Activated CD4-positive, alpha-beta T cell treated with anti-CD3 and anti-CD28 coated beads for 36 hours (primary cell): ENCODE results near the gene DCLK1. TPM values are rescaled to one million over a fixed set of nuclear protein-coding genes. Genes with fewer than 3 reads are reported as not detected.
"Not testable (repeated sequence)": the region's sequence is repeated elsewhere in the genome, so short reads cannot be mapped to it uniquely, and the experiment has no call there.

Source experiments
- ATAC-seq: fragments of 200-7000 bp; cut with Tn5 transposase; one replicate; pipeline ENCODE4 v1.10.0; 2021; ENCODE audit warnings: mild to moderate bottlenecking, moderate library complexity
- CTCF ChIA-PET: fragments of 350-600 bp; sonication (Branson Sonifier 250); formaldehyde crosslinking; loops from one replicate; lab custom pipeline; 2021; ENCODE audit warnings: antibody characterized with exemption; lab: Charles Lee
- POLR2A ChIA-PET: fragments of 350-600 bp; sonication (Branson Sonifier 250); formaldehyde crosslinking; loops from one replicate; lab custom pipeline; 2021; ENCODE audit warnings: antibody characterized with exemption, inconsistent platforms; lab: Charles Lee
- DNase-seq: peaks from one replicate; pipeline ENCODE4 v3.0.0-alpha.2; 2020
- H3K27ac Mint-ChIP-seq: one replicate; pipeline ENCODE4 v1.8.0; 2021; ENCODE audit warnings: mixed read lengths
- H3K27me3 Mint-ChIP-seq: one replicate; pipeline ENCODE4 v1.8.0; 2021; ENCODE audit warnings: mixed read lengths
- H3K36me3 Mint-ChIP-seq: one replicate; pipeline ENCODE4 v1.8.0; 2021; ENCODE audit warnings: low read depth, mixed read lengths
- H3K4me1 Mint-ChIP-seq: one replicate; pipeline ENCODE4 v1.8.0; 2021; ENCODE audit warnings: mixed read lengths
- H3K4me3 Mint-ChIP-seq: one replicate; pipeline ENCODE4 v1.8.0; 2021; ENCODE audit warnings: mild to moderate bottlenecking, moderate library complexity, mixed read lengths
- H3K9me3 Mint-ChIP-seq: one replicate; pipeline ENCODE4 v1.8.0; 2021; ENCODE audit warnings: low read depth, mixed read lengths
- intact Hi-C, 2 experiments: fragments of 100-400 bp; cut with DNase I in 1 of 2; cut with micrococcal nuclease in 1 of 2; formaldehyde crosslinking; loops; one replicate each; pipeline versions ENCODE4 v1.14.2 to v1.15.1; 2022 to 2024; cut with DNase I, micrococcal nuclease
- total RNA-seq, 2 experiments: library from RNA; stranded (reverse); gene quantifications; one replicate each; pipeline ENCODE4 v1.2.3, GENCODE V29; 2021

Gene DCLK1
- total RNA-seq, 2 experiments from 2014 or later, result not detected

- H3K27me3 Mint-ChIP-seq, result no peaks in the 10 kb centered on the region
- intact Hi-C loops, result no loop called here
- DNase-seq (no peak), ATAC-seq (no peak)
- peaks cover 2% of the 10 kb centered on the region for H3K9me3 Mint-ChIP-seq
- POLR2A ChIA-PET, result no interaction called here
- H3K27ac Mint-ChIP-seq, result no peak overlapping the region
- CTCF ChIA-PET, result interaction anchor here (1.0 kb wide), 1 partner anchor 653 kb away, joined by 3 read pairs; no protein-coding TSS in a partner anchor
- no peak overlapping the region for H3K4me3 Mint-ChIP-seq
- no peaks in the 10 kb centered on the region for H3K4me1 Mint-ChIP-seq
- H3K36me3 Mint-ChIP-seq, result no peaks in the 10 kb centered on the region
These were observed 48.4 kb downstream of the DCLK1 start for GRCh38 chr13:36082806-36083205.

GRCh38 chr13:36082396-36082795, 48.8 kb downstream of the DCLK1 start:
- POLR2A ChIA-PET, result no interaction called here
- intact Hi-C loops, result no loop called here
- ATAC-seq, result no peak
- CTCF ChIA-PET, result interaction anchor here (1.0 kb wide), 1 partner anchor 654 kb away, joined by 3 read pairs; no protein-coding TSS in a partner anchor
- Mint-ChIP-seq H3K27me3 (no peaks in the 10 kb centered on the region), H3K4me3 (no peak overlapping the region), H3K27ac (no peak overlapping the region), H3K4me1 (no peaks in the 10 kb centered on the region), H3K9me3 (peaks cover 2% of the 10 kb centered on the region), H3K36me3 (no peaks in the 10 kb centered on the region)
- no peak for DNase-seq

GRCh38 chr13:36076211-36076610, 55.0 kb downstream of the DCLK1 start:
- H3K4me3 Mint-ChIP-seq, result no peak overlapping the region
- ATAC-seq, result no peak
- ChIA-PET CTCF (no interaction called here), POLR2A (no interaction called here)
- intact Hi-C loops, result no loop called here
- H3K27ac Mint-ChIP-seq, result no peak overlapping the region
- H3K4me1 Mint-ChIP-seq, result no peaks in the 10 kb centered on the region
- DNase-seq, result no peak
- H3K27me3 Mint-ChIP-seq, result no peaks in the 10 kb centered on the region
- no peaks in the 10 kb centered on the region for H3K9me3 Mint-ChIP-seq
- no peaks in the 10 kb centered on the region for H3K36me3 Mint-ChIP-seq

GRCh38 chr13:36074659-36075058, 56.5 kb downstream of the DCLK1 start:
- Mint-ChIP-seq H3K36me3 (no peaks in the 10 kb centered on the region), H3K27ac (no peak overlapping the region), H3K4me3 (no peak overlapping the region), H3K4me1 (no peaks in the 10 kb centered on the region), H3K27me3 (no peaks in the 10 kb centered on the region), H3K9me3 (no peaks in the 10 kb centered on the region)
- ChIA-PET POLR2A (no interaction called here), CTCF (interaction anchor here (1.0 kb wide), 1 partner anchor 9 kb away, joined by 3 read pairs; no protein-coding TSS in a partner anchor)
- DNase-seq (no peak), ATAC-seq (no peak)
- intact Hi-C loops, result no loop called here

GRCh38 chr13:36072152-36072935, 58.8 kb downstream of the DCLK1 start:
- DNase-seq (no peak), ATAC-seq (no peak)
- H3K4me1 Mint-ChIP-seq, result no peaks in the 10 kb centered on the region
- no peaks in the 10 kb centered on the region for H3K9me3 Mint-ChIP-seq
- ChIA-PET POLR2A (no interaction called here), CTCF (interaction anchor here (0.8 kb wide), 1 partner anchor 52 kb away, joined by 3 read pairs; no protein-coding TSS in a partner anchor)
- H3K27ac Mint-ChIP-seq, result no peak overlapping the region
- intact Hi-C loops, result no loop called here
- no peaks in the 10 kb centered on the region for H3K36me3 Mint-ChIP-seq
- no peaks in the 10 kb centered on the region for H3K27me3 Mint-ChIP-seq
- H3K4me3 Mint-ChIP-seq, result no peak overlapping the region

GRCh38 chr13:36070504-36071192, 60.5 kb downstream of the DCLK1 start:
- H3K4me1 Mint-ChIP-seq, DNase-seq, POLR2A ChIA-PET, ATAC-seq, H3K4me3 Mint-ChIP-seq, H3K27me3 Mint-ChIP-seq, H3K27ac Mint-ChIP-seq, H3K9me3 Mint-ChIP-seq, intact Hi-C loops, H3K36me3 Mint-ChIP-seq: not testable (repeated sequence)
- CTCF ChIA-PET, result interaction anchor here (1.0 kb wide), 1 partner anchor 10 kb away, joined by 3 read pairs; no protein-coding TSS in a partner anchor

GRCh38 chr13:36069881-36070366, 61.3 kb downstream of the DCLK1 start:
- DNase-seq (no peak), ATAC-seq (no peak)
- no peak overlapping the region for H3K27ac Mint-ChIP-seq
- POLR2A ChIA-PET, result no interaction called here
- no peaks in the 10 kb centered on the region for H3K4me1 Mint-ChIP-seq
- no peaks in the 10 kb centered on the region for H3K9me3 Mint-ChIP-seq
- intact Hi-C loops, result no loop called here
- no peak overlapping the region for H3K4me3 Mint-ChIP-seq
- CTCF ChIA-PET, result no interaction called here
- H3K36me3 Mint-ChIP-seq, result no peaks in the 10 kb centered on the region
- no peaks in the 10 kb centered on the region for H3K27me3 Mint-ChIP-seq

GRCh38 chr13:36068991-36069390, 62.2 kb downstream of the DCLK1 start:
- Mint-ChIP-seq H3K9me3 (no peaks in the 10 kb centered on the region), H3K4me3 (no peak overlapping the region), H3K4me1 (no peaks in the 10 kb centered on the region), H3K27ac (no peak overlapping the region), H3K27me3 (no peaks in the 10 kb centered on the region), H3K36me3 (no peaks in the 10 kb centered on the region)
- DNase-seq, result no peak
- intact Hi-C loops, result no loop called here
- ChIA-PET CTCF (no interaction called here), POLR2A (no interaction called here)
- ATAC-seq, result no peak

- no peaks in the 10 kb centered on the region for H3K4me1 Mint-ChIP-seq
- H3K27me3 Mint-ChIP-seq, result no peaks in the 10 kb centered on the region
- no peak for DNase-seq
- no peak overlapping the region for H3K4me3 Mint-ChIP-seq
- POLR2A ChIA-PET, result no interaction called here
- no peaks in the 10 kb centered on the region for H3K36me3 Mint-ChIP-seq
- CTCF ChIA-PET, result no interaction called here
- no peak overlapping the region for H3K27ac Mint-ChIP-seq
- no peaks in the 10 kb centered on the region for H3K9me3 Mint-ChIP-seq
- intact Hi-C loops, result no loop called here
- ATAC-seq, result no peak
These were observed 62.6 kb downstream of the DCLK1 start for GRCh38 chr13:36068566-36068965.

- Mint-ChIP-seq H3K27me3 (no peaks in the 10 kb centered on the region), H3K4me1 (no peaks in the 10 kb centered on the region), H3K27ac (no peak overlapping the region), H3K4me3 (no peak overlapping the region), H3K36me3 (no peaks in the 10 kb centered on the region), H3K9me3 (no peaks in the 10 kb centered on the region)
- no peak for DNase-seq
- CTCF ChIA-PET, result no interaction called here
- intact Hi-C loops, result no loop called here
- no peak for ATAC-seq
- POLR2A ChIA-PET, result no interaction called here
These were observed 63.3 kb downstream of the DCLK1 start for GRCh38 chr13:36067746-36068381.

GRCh38 chr13:36062249-36062648, 68.9 kb downstream of the DCLK1 start:
- Mint-ChIP-seq H3K4me1 (no peaks in the 10 kb centered on the region), H3K27ac (no peak overlapping the region), H3K27me3 (no peaks in the 10 kb centered on the region), H3K9me3 (no peaks in the 10 kb centered on the region), H3K4me3 (no peak overlapping the region), H3K36me3 (no peaks in the 10 kb centered on the region)
- ATAC-seq, result no peak
- ChIA-PET CTCF (no interaction called here), POLR2A (no interaction called here)
- no peak for DNase-seq
- intact Hi-C loops, result no loop called here
